DMS114 treated with DMSO at 0.1 percent for 48 hours (cell line): ENCODE data around the gene ROBO4.

Source experiments
- DNase-seq: peaks from one replicate; lab custom pipeline; 2025; ENCODE audit not compliant: unreplicated experiment; lab: John Stamatoyannopoulos, UW

ROBO4 gene

GRCh38 chr11:124897674-124898262, at the start of gene ROBO4:
Gene ROBO4 (minus strand): TSS chr11:124897865. CDS start chr11:124897795, 70 bp downstream.
- DNase-seq: no peak

- no peak for DNase-seq
Observed at GRCh38 chr11:124946735-124947141, 49.1 kb upstream of the ROBO4 start.

GRCh38 chr11:124945826-124946225, 48.2 kb upstream of the ROBO4 start:
- no peak for DNase-seq

- DNase-seq: no peak
Observed at GRCh38 chr11:124944565-124944964, 46.9 kb upstream of the ROBO4 start.

- DNase-seq: no peak
Observed at GRCh38 chr11:124943741-124944140, 46.1 kb upstream of the ROBO4 start.

- DNase-seq: no peak
Observed at GRCh38 chr11:124943254-124943616, 45.6 kb upstream of the ROBO4 start.

GRCh38 chr11:124942466-124943253, 45.0 kb upstream of the ROBO4 start:
- DNase-seq: no peak

GRCh38 chr11:124941703-124942102, 44.0 kb upstream of the ROBO4 start:
- DNase-seq: no peak

GRCh38 chr11:124938970-124939369, 41.3 kb upstream of the ROBO4 start:
- DNase-seq: no peak

- no peak for DNase-seq
Observed at GRCh38 chr11:124938206-124938765, 40.6 kb upstream of the ROBO4 start.

- no peak for DNase-seq
Observed at GRCh38 chr11:124937336-124937935, 39.8 kb upstream of the ROBO4 start.

- DNase-seq: no peak
Observed at GRCh38 chr11:124935548-124936514, 38.2 kb upstream of the ROBO4 start, which contains the start of gene HEPACAM. Gene HEPACAM (minus strand): TSS chr11:124936047. CDS start chr11:124936006, 41 bp downstream.

GRCh38 chr11:124934862-124935547, 37.3 kb upstream of the ROBO4 start:
- DNase-seq: no peak

GRCh38 chr11:124930799-124931198, 33.1 kb upstream of the ROBO4 start:
- DNase-seq: no peak

- no peak for DNase-seq
Observed at GRCh38 chr11:124928942-124929665, 31.4 kb upstream of the ROBO4 start.

- no peak for DNase-seq
Observed at GRCh38 chr11:124923296-124923695, 25.6 kb upstream of the ROBO4 start.

- DNase-seq: no peak
Observed at GRCh38 chr11:124922831-124923230, 25.2 kb upstream of the ROBO4 start.

GRCh38 chr11:124920870-124921609, 23.4 kb upstream of the ROBO4 start:
- peak; percentile 33 for DNase-seq

GRCh38 chr11:124920356-124920755, 22.7 kb upstream of the ROBO4 start:
- no peak for DNase-seq
